Nephron progenitor cell (in vitro differentiated cells): Measurements from ENCODE around the gene NKD1.

Experiments
- DNase-seq: peaks from one replicate; pipeline ENCODE4 v3.0.0; 2021
- H3K27ac Mint-ChIP-seq: 2 replicates; pipeline ENCODE4 v1.8.0; 2021; ENCODE audit warnings: mild to moderate bottlenecking, moderate library complexity, mixed read lengths
- H3K27me3 Mint-ChIP-seq: 2 replicates; pipeline ENCODE4 v1.8.0; 2021; ENCODE audit warnings: mild to moderate bottlenecking, low read depth, mixed read lengths; ENCODE audit not compliant: poor library complexity
- H3K36me3 Mint-ChIP-seq: 2 replicates; pipeline ENCODE4 v1.8.0; 2021; ENCODE audit warnings: low read depth, mixed read lengths
- H3K4me1 Mint-ChIP-seq: 2 replicates; pipeline ENCODE4 v1.8.0; 2021; ENCODE audit warnings: mixed read lengths
- H3K4me3 Mint-ChIP-seq: 2 replicates; pipeline ENCODE4 v1.8.0; 2021; ENCODE audit warnings: mild to moderate bottlenecking, moderate library complexity, mixed read lengths
- H3K9me3 Mint-ChIP-seq: 2 replicates; pipeline ENCODE4 v1.8.0; 2021; ENCODE audit warnings: mild to moderate bottlenecking, moderate library complexity, mixed read lengths
- TF ChIP-seq, protein P1 (sequence below): fragments of 200-600 bp; sonication (generic); IDR thresholded peaks from 2 replicates; pipeline ENCODE4 v1.5.0; 2021; ENCODE audit warnings: antibody characterized with exemption

The NKD1 gene

GRCh38 chr16:50669741-50670140, 121.5 kb downstream of the NKD1 start:
- no peak for DNase-seq
- no peak overlapping the region for H3K4me3 Mint-ChIP-seq
- H3K9me3 Mint-ChIP-seq: peaks cover 31% of the 10 kb centered on the region
- peaks cover 21% of the 10 kb centered on the region for H3K4me1 Mint-ChIP-seq
- TF ChIP-seq, protein P1, sequence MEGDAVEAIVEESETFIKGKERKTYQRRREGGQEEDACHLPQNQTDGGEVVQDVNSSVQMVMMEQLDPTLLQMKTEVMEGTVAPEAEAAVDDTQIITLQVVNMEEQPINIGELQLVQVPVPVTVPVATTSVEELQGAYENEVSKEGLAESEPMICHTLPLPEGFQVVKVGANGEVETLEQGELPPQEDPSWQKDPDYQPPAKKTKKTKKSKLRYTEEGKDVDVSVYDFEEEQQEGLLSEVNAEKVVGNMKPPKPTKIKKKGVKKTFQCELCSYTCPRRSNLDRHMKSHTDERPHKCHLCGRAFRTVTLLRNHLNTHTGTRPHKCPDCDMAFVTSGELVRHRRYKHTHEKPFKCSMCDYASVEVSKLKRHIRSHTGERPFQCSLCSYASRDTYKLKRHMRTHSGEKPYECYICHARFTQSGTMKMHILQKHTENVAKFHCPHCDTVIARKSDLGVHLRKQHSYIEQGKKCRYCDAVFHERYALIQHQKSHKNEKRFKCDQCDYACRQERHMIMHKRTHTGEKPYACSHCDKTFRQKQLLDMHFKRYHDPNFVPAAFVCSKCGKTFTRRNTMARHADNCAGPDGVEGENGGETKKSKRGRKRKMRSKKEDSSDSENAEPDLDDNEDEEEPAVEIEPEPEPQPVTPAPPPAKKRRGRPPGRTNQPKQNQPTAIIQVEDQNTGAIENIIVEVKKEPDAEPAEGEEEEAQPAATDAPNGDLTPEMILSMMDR: no peak
- no peak overlapping the region for H3K27ac Mint-ChIP-seq
- no peaks in the 10 kb centered on the region for H3K27me3 Mint-ChIP-seq
- peaks cover 28% of the 10 kb centered on the region for H3K36me3 Mint-ChIP-seq

DNA sequence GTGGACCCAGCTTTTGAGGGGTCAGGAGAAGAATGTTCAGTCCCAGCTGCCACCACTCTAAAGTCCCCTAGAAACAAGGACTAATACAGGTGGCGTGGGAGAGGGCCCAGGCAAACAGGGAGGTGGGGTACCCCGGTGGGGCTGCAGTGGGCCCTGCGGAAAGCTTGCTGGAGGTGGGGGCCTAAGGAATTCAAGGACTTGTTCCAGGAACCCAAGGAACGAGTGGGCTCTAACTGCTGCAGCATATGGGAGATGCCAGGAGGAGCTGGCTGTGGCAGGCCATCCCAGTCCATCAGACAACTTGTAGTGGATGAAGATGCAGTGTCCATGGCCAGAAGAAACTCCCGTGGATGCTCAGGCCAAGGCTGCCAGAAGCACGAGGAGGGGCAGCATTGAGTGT, 122.3 kb downstream of the NKD1 start:
- H3K27me3 Mint-ChIP-seq: no peaks in the 10 kb centered on the region
- H3K9me3 Mint-ChIP-seq: peaks cover 31% of the 10 kb centered on the region
- peaks cover 25% of the 10 kb centered on the region for H3K36me3 Mint-ChIP-seq
- TF ChIP-seq, protein P1: no peak
- DNase-seq: no peak
- H3K4me1 Mint-ChIP-seq: peaks cover 21% of the 10 kb centered on the region
- no peak overlapping the region for H3K27ac Mint-ChIP-seq
- no peak overlapping the region for H3K4me3 Mint-ChIP-seq

DNA sequence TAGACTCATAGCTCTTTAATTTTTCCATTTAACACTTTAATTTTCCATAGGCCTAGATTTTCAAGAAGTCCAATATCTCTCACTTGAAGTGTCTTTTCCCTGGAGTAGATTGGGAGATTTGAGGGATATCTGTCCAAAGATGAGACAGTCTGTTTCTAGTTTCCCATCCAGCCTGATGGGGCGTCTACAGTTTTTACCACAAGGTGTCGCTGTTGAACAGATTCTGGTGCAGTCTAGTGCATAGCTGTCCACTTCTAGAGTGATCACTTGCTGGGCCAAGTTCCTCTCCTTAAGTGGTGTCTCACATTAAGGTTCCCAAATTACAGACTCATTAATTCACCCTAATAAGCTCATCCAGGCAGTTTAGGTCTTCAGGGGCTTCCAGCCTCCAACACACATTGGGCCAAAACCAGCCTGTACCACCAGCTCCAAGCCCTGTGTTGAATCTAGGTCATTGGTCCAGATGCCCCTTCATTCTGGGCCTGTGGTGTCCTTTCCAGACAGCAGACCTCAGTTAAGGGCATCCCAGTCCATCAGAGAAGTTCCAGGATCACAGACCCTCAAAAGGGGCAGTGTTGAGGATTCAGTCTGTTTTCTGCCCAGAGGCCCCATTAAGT, 123.6 kb downstream of the NKD1 start:
- H3K27ac Mint-ChIP-seq: no peak overlapping the region
- peak; percentile 38 for DNase-seq
- H3K9me3 Mint-ChIP-seq: peaks cover 31% of the 10 kb centered on the region
- H3K27me3 Mint-ChIP-seq: no peaks in the 10 kb centered on the region
- H3K4me1 Mint-ChIP-seq: peaks cover 21% of the 10 kb centered on the region
- H3K36me3 Mint-ChIP-seq: peaks cover 25% of the 10 kb centered on the region
- no peak overlapping the region for H3K4me3 Mint-ChIP-seq
- TF ChIP-seq, protein P1: peak; percentile 47

DNA sequence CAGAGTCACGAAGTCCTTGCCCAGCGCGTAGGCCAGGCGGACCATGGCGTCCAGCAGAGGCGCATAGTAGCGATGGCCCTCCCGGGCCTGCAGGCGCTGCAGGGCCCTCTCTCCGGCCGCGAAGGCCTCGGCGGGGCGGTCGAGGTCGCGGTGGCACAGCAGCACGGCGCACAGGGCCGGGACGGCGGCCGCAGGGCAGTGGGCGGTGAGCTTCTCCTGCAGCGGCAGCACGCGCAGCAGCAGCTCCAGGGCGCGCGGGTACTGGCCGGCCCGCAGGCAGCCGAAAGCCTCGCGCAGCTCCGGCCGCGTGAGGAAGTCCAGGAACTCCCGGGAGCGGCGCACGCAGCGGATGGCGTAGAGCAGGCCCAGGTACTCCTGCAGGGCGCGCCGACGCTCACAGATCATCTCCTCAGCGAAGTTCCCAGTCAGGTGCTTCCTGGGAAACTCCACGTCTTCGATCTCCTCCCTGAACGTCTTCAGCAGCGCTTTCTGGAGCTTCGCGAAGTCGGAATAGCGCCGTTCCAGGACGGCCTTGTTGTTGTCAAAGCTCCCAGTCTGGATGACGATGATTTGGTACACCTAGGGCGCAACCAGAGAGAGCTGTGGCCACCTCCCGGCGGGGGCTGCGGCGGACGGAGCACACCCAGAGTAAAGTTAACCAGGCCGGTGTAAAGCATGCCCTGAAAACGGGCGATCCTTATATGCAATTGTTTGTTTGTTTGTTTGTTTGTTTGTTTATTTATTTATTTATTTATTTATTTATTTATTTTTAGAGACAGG, 125.5 kb downstream of the NKD1 start:
- no peak overlapping the region for H3K27ac Mint-ChIP-seq
- no peak overlapping the region for H3K4me3 Mint-ChIP-seq
- H3K36me3 Mint-ChIP-seq: peaks cover 25% of the 10 kb centered on the region
- H3K9me3 Mint-ChIP-seq: peaks cover 31% of the 10 kb centered on the region
- DNase-seq: no peak
- H3K27me3 Mint-ChIP-seq: peaks cover 5% of the 10 kb centered on the region
- peaks cover 6% of the 10 kb centered on the region for H3K4me1 Mint-ChIP-seq
- TF ChIP-seq, protein P1: no peak

DNA sequence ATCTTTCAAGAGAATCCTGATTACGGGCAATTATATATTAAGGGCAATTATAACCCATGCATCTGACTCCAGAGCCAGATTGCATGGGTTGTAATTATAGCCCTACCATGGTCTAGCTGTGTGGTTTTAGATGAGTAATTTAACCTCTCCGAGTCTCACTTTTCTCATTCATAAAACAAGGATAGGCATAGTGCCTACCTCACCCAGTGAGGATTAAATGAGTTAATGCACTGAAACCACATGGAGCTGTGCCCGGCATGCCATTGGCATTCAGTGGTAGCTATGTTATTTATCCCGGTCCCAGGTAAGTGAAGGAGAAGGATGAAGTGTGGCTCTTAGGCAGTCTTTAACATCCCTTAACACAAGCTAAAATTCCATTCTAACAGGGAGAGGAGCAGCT, 126.6 kb downstream of the NKD1 start:
- Mint-ChIP-seq H3K4me1 (no peaks in the 10 kb centered on the region), H3K27ac (no peak overlapping the region), H3K27me3 (peaks cover 5% of the 10 kb centered on the region), H3K9me3 (peaks cover 29% of the 10 kb centered on the region), H3K36me3 (peaks cover 25% of the 10 kb centered on the region), H3K4me3 (no peak overlapping the region)
- DNase-seq: no peak
- TF ChIP-seq, protein P1: no peak
